Fibroblast of lung (primary cell): Measurements from ENCODE around the gene CNTN1.

Experiments
- CTCF ChIP-seq, 2 donors: IDR thresholded peaks in 1 of 2; conservative IDR thresholded peaks in 1 of 2; 1 replicate in 1 of 2; 2 replicates in 1 of 2; pipeline ENCODE4 v1.5.1; 2011 to 2012; ENCODE audit warnings: low read length in 2 of 2, control low read depth in 1 of 2, inconsistent platforms in 1 of 2, low read depth in 1 of 2, mild to moderate bottlenecking in 1 of 2
- EZH2 ChIP-seq: IDR thresholded peaks from 2 replicates; pipeline ENCODE4 v1.5.1; 2012; ENCODE audit warnings: low read length, control low read depth, mild to moderate bottlenecking; ENCODE audit errors: missing control alignments

- TF ChIP-seq CTCF (conservative IDR thresholded peaks at IDR 0.05 in 1 of 2, IDR thresholded peaks at IDR 0.05 in 1 of 2; ENCODE audit: low read depth in 1 of 2, low read length in 2 of 2) (no peak), EZH2 (no peak)
These were observed 34.1 kb downstream of the CNTN1 start for GRCh38 chr12:40726366-40726765.
